DND-41 (cell line): ENCODE data around the gene RHOJ.
"Not testable (repeated sequence)": the region's sequence is repeated elsewhere in the genome, so short reads cannot be mapped to it uniquely, and the experiment has no call there.

ENCODE experiments used
- ATAC-seq: fragments of 200-7000 bp; cut with Tn5 transposase; 3 replicates; pipeline ENCODE4 v1.9.1; 2021; ENCODE audit warnings: low read depth; ENCODE audit not compliant: insufficient read depth
- DNase-seq: peaks from one replicate; pipeline ENCODE4 v3.0.0-alpha.2; 2020
- H2AFZ ChIP-seq: 2 replicates; pipeline ENCODE4 v1.6.0; 2012; ENCODE audit warnings: low read depth, low read length
- H3K27ac ChIP-seq: 2 replicates; pipeline ENCODE4 v1.5.1; 2012; ENCODE audit warnings: low read length, inconsistent platforms
- H3K27me3 ChIP-seq: fragments of 200-600 bp; sonication (generic); 2 replicates; pipeline ENCODE4 v1.6.0; 2012; ENCODE audit warnings: low read length, mild to moderate bottlenecking, inconsistent platforms; ENCODE audit not compliant: insufficient read depth, poor library complexity
- H3K36me3 ChIP-seq: 2 replicates; pipeline ENCODE4 v1.5.1; 2012; ENCODE audit warnings: low read length, inconsistent platforms; ENCODE audit not compliant: insufficient read depth
- H3K4me1 ChIP-seq: 2 replicates; pipeline ENCODE4 v1.5.1; 2012; ENCODE audit warnings: mild to moderate bottlenecking, low read length; ENCODE audit not compliant: insufficient read depth
- H3K4me2 ChIP-seq: 2 replicates; pipeline ENCODE4 v1.6.0; 2012; ENCODE audit warnings: mild to moderate bottlenecking, moderate library complexity, low read length, inconsistent platforms; ENCODE audit not compliant: insufficient read depth
- H3K4me3 ChIP-seq, 2 experiments: fragments of 200-600 bp in 1 of 2; shearing (Covaris generic) in 1 of 2; 2 replicates each; pipeline ENCODE4 v1.5.1; 2012 to 2016; ENCODE audit warnings: inconsistent platforms in 2 of 2, low read length in 2 of 2, mild to moderate bottlenecking in 2 of 2, low read depth in 1 of 2, moderate library complexity in 1 of 2
- H3K79me2 ChIP-seq: 2 replicates; pipeline ENCODE4 v1.6.0; 2012; ENCODE audit warnings: low read length, inconsistent platforms; ENCODE audit not compliant: insufficient read depth
- H3K9ac ChIP-seq: 2 replicates; pipeline ENCODE4 v1.6.0; 2012; ENCODE audit warnings: low read depth, mild to moderate bottlenecking, inconsistent platforms, low read length, moderate library complexity
- H3K9me3 ChIP-seq: 2 replicates; pipeline ENCODE4 v1.5.1; 2012; ENCODE audit warnings: low read length, moderate library complexity, mild to moderate bottlenecking, inconsistent platforms; ENCODE audit not compliant: insufficient read depth, severe bottlenecking
- H4K20me1 ChIP-seq: 2 replicates; pipeline ENCODE4 v1.6.0; 2012; ENCODE audit warnings: low read length; ENCODE audit not compliant: insufficient read depth
- EZH2 ChIP-seq: IDR thresholded peaks from 3 replicates; pipeline ENCODE4 v1.6.1; 2012; ENCODE audit warnings: borderline replicate concordance, low read depth, mild to moderate bottlenecking, moderate library complexity, low read length, inconsistent platforms; ENCODE audit not compliant: severe bottlenecking
- TF ChIP-seq, protein P1 (sequence below): IDR thresholded peaks from 2 replicates; pipeline ENCODE4 v1.5.1; 2012; ENCODE audit warnings: borderline replicate concordance, low read length, moderate library complexity, mild to moderate bottlenecking; ENCODE audit not compliant: poor library complexity, severe bottlenecking; ENCODE audit errors: extremely low read depth

Gene RHOJ

DNA sequence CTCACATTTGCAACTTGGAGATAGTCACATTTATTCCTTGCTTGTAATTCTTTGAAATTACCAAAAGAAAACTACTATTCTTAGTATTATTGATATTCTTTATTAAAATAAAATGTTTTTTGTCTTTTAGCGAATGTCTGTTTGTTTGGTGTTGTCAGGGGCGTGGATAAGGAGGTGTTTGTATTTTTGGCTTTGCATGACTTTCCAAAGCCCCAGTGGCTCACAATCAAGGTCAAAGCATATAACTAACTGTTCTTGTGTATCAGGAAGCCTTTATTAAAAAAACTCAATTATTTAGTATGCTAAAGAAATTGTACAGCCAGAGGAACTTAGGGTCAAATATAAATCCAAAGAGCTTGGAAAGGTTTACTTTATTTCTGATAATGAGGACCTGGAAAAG is 96.6 kb downstream of the RHOJ start:
- no peaks in the 10 kb centered on the region for H3K4me1 ChIP-seq
- no peak overlapping the region for H3K27ac ChIP-seq
- TF ChIP-seq EZH2, result no peak
- TF ChIP-seq, protein P1, sequence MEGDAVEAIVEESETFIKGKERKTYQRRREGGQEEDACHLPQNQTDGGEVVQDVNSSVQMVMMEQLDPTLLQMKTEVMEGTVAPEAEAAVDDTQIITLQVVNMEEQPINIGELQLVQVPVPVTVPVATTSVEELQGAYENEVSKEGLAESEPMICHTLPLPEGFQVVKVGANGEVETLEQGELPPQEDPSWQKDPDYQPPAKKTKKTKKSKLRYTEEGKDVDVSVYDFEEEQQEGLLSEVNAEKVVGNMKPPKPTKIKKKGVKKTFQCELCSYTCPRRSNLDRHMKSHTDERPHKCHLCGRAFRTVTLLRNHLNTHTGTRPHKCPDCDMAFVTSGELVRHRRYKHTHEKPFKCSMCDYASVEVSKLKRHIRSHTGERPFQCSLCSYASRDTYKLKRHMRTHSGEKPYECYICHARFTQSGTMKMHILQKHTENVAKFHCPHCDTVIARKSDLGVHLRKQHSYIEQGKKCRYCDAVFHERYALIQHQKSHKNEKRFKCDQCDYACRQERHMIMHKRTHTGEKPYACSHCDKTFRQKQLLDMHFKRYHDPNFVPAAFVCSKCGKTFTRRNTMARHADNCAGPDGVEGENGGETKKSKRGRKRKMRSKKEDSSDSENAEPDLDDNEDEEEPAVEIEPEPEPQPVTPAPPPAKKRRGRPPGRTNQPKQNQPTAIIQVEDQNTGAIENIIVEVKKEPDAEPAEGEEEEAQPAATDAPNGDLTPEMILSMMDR, result no peak
- no peak for ATAC-seq
- no peaks in the 10 kb centered on the region for H3K9me3 ChIP-seq
- no peak overlapping the region for H3K4me2 ChIP-seq
- H2AFZ ChIP-seq, result no peak overlapping the region
- no peaks in the 10 kb centered on the region for H3K27me3 ChIP-seq
- no peaks in the 10 kb centered on the region for H3K79me2 ChIP-seq
- no peak for DNase-seq
- no peak overlapping the region for H3K4me3 ChIP-seq
- no peaks in the 10 kb centered on the region for H3K36me3 ChIP-seq
- H3K9ac ChIP-seq, result no peak overlapping the region
- H4K20me1 ChIP-seq, result no peaks in the 10 kb centered on the region

- Histone ChIP-seq H3K4me1 (no peaks in the 10 kb centered on the region), H3K4me3 (no peak overlapping the region), H2AFZ (no peak overlapping the region), H3K9me3 (no peaks in the 10 kb centered on the region), H3K9ac (no peak overlapping the region), H3K27ac (no peak overlapping the region), H3K79me2 (no peaks in the 10 kb centered on the region), H3K36me3 (no peaks in the 10 kb centered on the region), H3K27me3 (no peaks in the 10 kb centered on the region), H3K4me2 (no peak overlapping the region), H4K20me1 (no peaks in the 10 kb centered on the region)
- ATAC-seq (no peak), DNase-seq (no peak)
- TF ChIP-seq, protein P1, result no peak
- TF ChIP-seq EZH2, result no peak
Measured at GRCh38 chr14:63301891-63302534, 97.8 kb downstream of the RHOJ start.

- H3K9ac ChIP-seq, H3K4me2 ChIP-seq, H3K4me3 ChIP-seq, H3K36me3 ChIP-seq, H3K79me2 ChIP-seq, DNase-seq, H2AFZ ChIP-seq, H4K20me1 ChIP-seq, H3K4me1 ChIP-seq, ATAC-seq, H3K27ac ChIP-seq, H3K27me3 ChIP-seq, H3K9me3 ChIP-seq: not testable (repeated sequence)
Measured at GRCh38 chr14:63304429-63304828, 100.2 kb downstream of the RHOJ start.

- H3K9me3 ChIP-seq, result no peaks in the 10 kb centered on the region
- H2AFZ ChIP-seq, result no peak overlapping the region
- H3K79me2 ChIP-seq, result no peaks in the 10 kb centered on the region
- ATAC-seq (no peak), DNase-seq (peak; percentile 14)
- no peaks in the 10 kb centered on the region for H4K20me1 ChIP-seq
- peaks cover 3% of the 10 kb centered on the region for H3K27me3 ChIP-seq
- no peaks in the 10 kb centered on the region for H3K36me3 ChIP-seq
- no peak overlapping the region for H3K4me2 ChIP-seq
- H3K9ac ChIP-seq, result no peak overlapping the region
- TF ChIP-seq EZH2, result no peak
- TF ChIP-seq, protein P1, result peak; percentile 59
- no peak overlapping the region for H3K4me3 ChIP-seq
- no peaks in the 10 kb centered on the region for H3K4me1 ChIP-seq
- no peak overlapping the region for H3K27ac ChIP-seq
Measured at GRCh38 chr14:63308723-63309317, 104.6 kb downstream of the RHOJ start.
